IMR-90 (cell line): ENCODE results near the gene ARPC2. TPM values are rescaled to one million over a fixed set of nuclear protein-coding genes. Genes with fewer than 3 reads are reported as not detected.

Experiments used
- ATAC-seq: fragments of 200-7000 bp; cut with Tn5 transposase; 2 replicates; pipeline ENCODE4 v1.9.1; 2020; ENCODE audit warnings: low read depth, mild to moderate bottlenecking, moderate library complexity
- BruUV-seq: library from RNA; stranded (reverse); fragments of 400-500 nt; replicated peaks from 2 replicates; lab custom pipeline; 2021; lab: Mats Ljungman, UMichigan
- CTCF ChIA-PET: fragments of 300-600 bp; formaldehyde crosslinking; extraction: SDS; loops from one replicate; lab custom pipeline; 2021; ENCODE audit warnings: antibody characterized with exemption; lab: Yijun Ruan, JAX
- POLR2A ChIA-PET: fragments of 300-600 bp; sonication (Branson Sonifier 250); formaldehyde crosslinking; loops from one replicate; lab custom pipeline; 2022; ENCODE audit warnings: antibody characterized with exemption; ENCODE audit not compliant: unreplicated experiment; lab: Charles Lee
- DNase-seq: peaks from one replicate; pipeline ENCODE4 v3.0.0; 2013
- H2AFZ ChIP-seq: replicated peaks from 2 replicates; pipeline ENCODE3; 2013; ENCODE audit warnings: low read length, mild to moderate bottlenecking; ENCODE audit not compliant: poor library complexity
- H2AK5ac ChIP-seq: 2 replicates; pipeline ENCODE4 v1.6.1; 2013; ENCODE audit warnings: low read depth, low read length, inconsistent platforms
- H2AK9ac ChIP-seq: replicated peaks from 2 replicates; pipeline ENCODE3; 2013; ENCODE audit warnings: mild to moderate bottlenecking, low read depth, low read length, moderate library complexity; ENCODE audit not compliant: poor library complexity
- H2BK120ac ChIP-seq: 2 replicates; pipeline ENCODE4 v1.6.1; 2013; ENCODE audit warnings: low read depth, low read length, inconsistent platforms
- H2BK15ac ChIP-seq: 3 replicates; pipeline ENCODE4 v1.6.1; 2013; ENCODE audit warnings: low read depth, low read length, inconsistent platforms
- H2BK20ac ChIP-seq: 2 replicates; pipeline ENCODE4 v1.6.1; 2013; ENCODE audit warnings: low read depth, mild to moderate bottlenecking, inconsistent platforms, low read length, moderate library complexity
- H2BK5ac ChIP-seq: 2 replicates; pipeline ENCODE4 v1.6.1; 2013; ENCODE audit warnings: mild to moderate bottlenecking, low read depth, low read length, inconsistent platforms; ENCODE audit not compliant: poor library complexity, severe bottlenecking
- H3K14ac ChIP-seq: replicated peaks from 2 replicates; pipeline ENCODE4 v1.6.1; 2013; ENCODE audit warnings: low read depth, low read length, inconsistent platforms
- H3K18ac ChIP-seq: 2 replicates; pipeline ENCODE4 v1.6.1; 2013; ENCODE audit warnings: low read depth, low read length, control low read depth
- H3K23ac ChIP-seq: 2 replicates; pipeline ENCODE4 v1.6.1; 2013; ENCODE audit warnings: low read depth, low read length, inconsistent platforms
- H3K27ac ChIP-seq: 2 replicates; pipeline ENCODE4 v1.5.1; 2013; ENCODE audit warnings: mild to moderate bottlenecking, control low read depth, low read length; ENCODE audit not compliant: insufficient read depth
- H3K27me3 ChIP-seq: 2 replicates; pipeline ENCODE4 v1.6.1; 2013; ENCODE audit warnings: low read length; ENCODE audit not compliant: control insufficient read depth, insufficient read depth
- H3K36me3 ChIP-seq: 2 replicates; pipeline ENCODE4 v1.6.1; 2013; ENCODE audit warnings: low read length, mixed read lengths; ENCODE audit not compliant: control insufficient read depth, insufficient read depth
- H3K4ac ChIP-seq: 2 replicates; pipeline ENCODE4 v1.6.1; 2013; ENCODE audit warnings: low read depth, low read length, inconsistent platforms
- H3K4me1 ChIP-seq: 2 replicates; pipeline ENCODE4 v1.6.1; 2013; ENCODE audit warnings: low read length, mixed read lengths; ENCODE audit not compliant: control insufficient read depth, insufficient read depth
- H3K4me2 ChIP-seq: 2 replicates; pipeline ENCODE4 v1.6.1; 2013; ENCODE audit warnings: low read depth, mild to moderate bottlenecking, control low read depth, low read length, moderate library complexity
- H3K4me3 ChIP-seq: 2 replicates; pipeline ENCODE4 v1.5.1; 2013; ENCODE audit warnings: low read depth, mild to moderate bottlenecking, control low read depth, low read length, moderate library complexity; ENCODE audit not compliant: insufficient read depth
- H3K56ac ChIP-seq: 2 replicates; pipeline ENCODE4 v1.6.1; 2013; ENCODE audit warnings: low read length, inconsistent platforms; ENCODE audit not compliant: insufficient read depth; ENCODE audit errors: extremely low read depth
- H3K79me1 ChIP-seq, 2 experiments: 2 replicates each; pipeline ENCODE4 v1.6.1; 2013; ENCODE audit warnings: low read length in 2 of 2, inconsistent platforms in 1 of 2, low read depth in 1 of 2
- H3K9ac ChIP-seq: 2 replicates; pipeline ENCODE4 v1.6.1; 2013; ENCODE audit warnings: low read depth, low read length, control low read depth
- H3K9me1 ChIP-seq: 2 replicates; pipeline ENCODE4 v1.6.1; 2013; ENCODE audit warnings: low read length, inconsistent platforms; ENCODE audit not compliant: insufficient read depth
- H3K9me3 ChIP-seq: 2 replicates; pipeline ENCODE4 v1.6.1; 2013; ENCODE audit warnings: low read length; ENCODE audit not compliant: control insufficient read depth, insufficient read depth
- H4K20me1 ChIP-seq: 2 replicates; pipeline ENCODE4 v1.6.1; 2013; ENCODE audit warnings: low read length, inconsistent platforms; ENCODE audit not compliant: insufficient read depth
- H4K5ac ChIP-seq: 2 replicates; pipeline ENCODE4 v1.6.1; 2013; ENCODE audit warnings: mild to moderate bottlenecking, low read depth, low read length, control low read depth
- H4K8ac ChIP-seq, 2 experiments: 2 replicates each; pipeline ENCODE4 v1.6.1; 2013; ENCODE audit warnings: low read depth in 2 of 2, low read length in 2 of 2, control low read depth in 1 of 2, inconsistent platforms in 1 of 2
- H4K91ac ChIP-seq: 2 replicates; pipeline ENCODE4 v1.6.1; 2013; ENCODE audit warnings: low read depth, low read length, inconsistent platforms; ENCODE audit not compliant: insufficient read depth
- BHLHE40 ChIP-seq: fragments of 150-350 bp; IDR thresholded peaks from 2 replicates; pipeline ENCODE4 v1.6.1; 2016; ENCODE audit warnings: mild to moderate bottlenecking, low read depth, low read length
- CHD1 ChIP-seq: IDR thresholded peaks from 2 replicates; pipeline ENCODE4 v1.6.1; 2012; ENCODE audit warnings: low read depth, low read length, improper control_type of control experiment
- CTCF ChIP-seq: conservative IDR thresholded peaks from 2 replicates; pipeline ENCODE4 v1.5.1; 2012; ENCODE audit warnings: mild to moderate bottlenecking, low read depth, low read length, improper control_type of control experiment
- MAZ ChIP-seq: IDR thresholded peaks from 2 replicates; pipeline ENCODE4 v1.6.1; 2012; ENCODE audit warnings: low read depth, mild to moderate bottlenecking, low read length, improper control_type of control experiment, moderate library complexity, borderline replicate concordance
- MXI1 ChIP-seq: IDR thresholded peaks from 2 replicates; pipeline ENCODE4 v1.6.1; 2012; ENCODE audit warnings: low read depth, mild to moderate bottlenecking, low read length, moderate library complexity, borderline replicate concordance
- NFE2L2 ChIP-seq: fragments of 150-350 bp; IDR thresholded peaks from 2 replicates; pipeline ENCODE4 v1.6.1; 2016; ENCODE audit warnings: low read depth, mild to moderate bottlenecking, low read length
- USF2 ChIP-seq: fragments of 150-350 bp; IDR thresholded peaks from 2 replicates; pipeline ENCODE4 v1.6.1; 2017; ENCODE audit warnings: mild to moderate bottlenecking, antibody characterized with exemption, low read length, low read depth
- WGBS, 2 experiments: methylation state at CpG; one replicate each; pipeline versions ENCODE4 v1.1.5 to v1.1.7; 2013; ENCODE audit warnings: missing lambda C conversion rate in 2 of 2; ENCODE audit not compliant: insufficient read length in 1 of 2; ENCODE audit errors: extremely low coverage in 2 of 2; 5-methylcytosine and 5-hydroxymethylcytosine counted together
- dilution Hi-C: fragments of 300-500 bp; cut with HindIII; formaldehyde crosslinking; loops from one replicate; pipeline ENCODE4 v1.14.3; 2018; ENCODE audit warnings: low sequenced_read_pairs; ENCODE audit not compliant: unreplicated experiment
- in situ Hi-C: fragments of 300-500 bp; cut with MboI; formaldehyde crosslinking; loops from 3 replicates; pipeline ENCODE4 v1.14.3; 2019; ENCODE audit warnings: low sequenced_read_pairs, inconsistent platforms, mixed read lengths
- intact Hi-C: fragments of 100-400 bp; cut with micrococcal nuclease; formaldehyde crosslinking; loops from 2 replicates; pipeline ENCODE4 v1.10.0; 2022
- polyA plus RNA-seq, 3 experiments: library from polyadenylated mRNA; depleted of rRNA; stranded (reverse); fragments of >200 nt; gene quantifications; 2 replicates each; pipeline ENCODE4 v1.2.3, GENCODE V29; 2012; ENCODE audit warnings: low replicate concordance in 1 of 3
- total RNA-seq: library from RNA; depleted of rRNA; stranded (reverse); fragments of >200 nt; gene quantifications from 2 replicates; pipeline ENCODE4 v1.2.3, GENCODE V29; 2012

Gene ARPC2
- total and polyA plus RNA-seq, 2 of the 4 experiments (the other 2 are of a cell fraction), result 561 to 635 TPM

GRCh38 chr2:218277921-218278320, 60.9 kb downstream of the ARPC2 start:
- Histone ChIP-seq H2BK15ac (no peak overlapping the region), H2AFZ (no peak overlapping the region), H2BK5ac (no peak overlapping the region), H3K4me1 (peaks cover 14% of the 10 kb centered on the region), H3K56ac (no peak overlapping the region), H3K4me2 (no peak overlapping the region), H3K14ac (no peak overlapping the region), H3K4me3 (no peak overlapping the region), H4K8ac (no peak overlapping the region), H3K18ac (no peak overlapping the region), H3K23ac (no peak overlapping the region), H4K20me1 (peaks cover 8% of the 10 kb centered on the region), H3K9ac (no peak overlapping the region), H3K27ac (no peak overlapping the region), H4K91ac (no peak overlapping the region), H4K5ac (no peak overlapping the region), H3K4ac (no peak overlapping the region), H2AK9ac (no peak overlapping the region), H3K79me1 (peaks cover 5 to 78% of the 10 kb centered on the region in 2 experiments), H2BK20ac (no peak overlapping the region), H3K36me3 (peaks cover 74% of the 10 kb centered on the region), H3K9me3 (no peaks in the 10 kb centered on the region), H2AK5ac (no peak overlapping the region), H2BK120ac (no peak overlapping the region), H3K9me1 (no peaks in the 10 kb centered on the region), H3K27me3 (no peaks in the 10 kb centered on the region)
- DNase-seq (no peak), ATAC-seq (no peak)
- no peak for TF ChIP-seq USF2
- no peak for TF ChIP-seq BHLHE40
- no peak for TF ChIP-seq CHD1
- TF ChIP-seq NFE2L2, result no peak
- TF ChIP-seq CTCF, result no peak
- TF ChIP-seq MXI1, result no peak
- no peak for TF ChIP-seq MAZ
- no TSS peak for BruUV-seq
- ChIA-PET POLR2A (no interaction called here), CTCF (no interaction called here)
- in situ Hi-C loops (loop anchor here (10.0 kb wide), 1 partner anchor 117 kb away; the partner anchor contains the start of gene CTDSP1), intact Hi-C loops (loop anchor here (10.0 kb wide), 1 partner anchor 287 kb away; the partner anchor contains the start of genes CNOT9 and USP37), dilution Hi-C loops (no loop called here)
- WGBS, 2 experiments, result 65% methylated on average over 3 of the region's 7 CpGs; no CpG with 5 or more reads in 1 of the 2 experiments
